ENCODE measurements around the gene ZNF772. TPM values are rescaled to one million over a fixed set of nuclear protein-coding genes. Genes with fewer than 3 reads are reported as not detected.
A peak's percentile ranks its signal among the peaks of the same experiment; 100 is the strongest.

Gene ZNF772
- total RNA-seq, 1 donor from 2014 or later: 22.8 TPM

- DNase-seq (ENCODE audit: low read depth): peak; percentile 98
Measured at GRCh38 chr19:57435062-57435978, 42.0 kb downstream of the ZNF772 start, which contains the start of gene ZNF749. Gene ZNF749, plus strand, starts transcription at chr19:57435325. Its CDS starts 254 bp downstream, at chr19:57435579.

- no peak for DNase-seq (ENCODE audit: low read depth)
Measured at GRCh38 chr19:57434386-57435061, 42.8 kb downstream of the ZNF772 start.

DNA sequence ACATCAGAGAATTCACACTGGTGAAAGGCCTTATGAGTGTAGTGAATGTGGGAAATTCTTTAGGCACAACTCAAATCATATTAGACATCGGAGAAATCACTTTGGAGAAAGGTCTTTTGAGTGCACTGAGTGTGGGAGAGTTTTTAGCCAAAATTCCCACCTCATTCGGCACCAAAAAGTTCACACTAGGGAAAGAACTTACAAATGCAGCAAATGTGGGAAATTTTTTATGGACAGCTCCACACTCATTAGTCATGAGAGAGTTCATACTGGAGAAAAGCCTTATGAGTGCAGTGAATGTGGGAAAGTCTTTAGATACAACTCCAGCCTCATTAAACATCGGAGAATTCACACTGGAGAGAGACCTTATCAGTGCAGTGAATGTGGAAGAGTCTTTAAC is 56.3 kb downstream of the ZNF772 start:
- DNase-seq (ENCODE audit: low read depth): no peak

DNA sequence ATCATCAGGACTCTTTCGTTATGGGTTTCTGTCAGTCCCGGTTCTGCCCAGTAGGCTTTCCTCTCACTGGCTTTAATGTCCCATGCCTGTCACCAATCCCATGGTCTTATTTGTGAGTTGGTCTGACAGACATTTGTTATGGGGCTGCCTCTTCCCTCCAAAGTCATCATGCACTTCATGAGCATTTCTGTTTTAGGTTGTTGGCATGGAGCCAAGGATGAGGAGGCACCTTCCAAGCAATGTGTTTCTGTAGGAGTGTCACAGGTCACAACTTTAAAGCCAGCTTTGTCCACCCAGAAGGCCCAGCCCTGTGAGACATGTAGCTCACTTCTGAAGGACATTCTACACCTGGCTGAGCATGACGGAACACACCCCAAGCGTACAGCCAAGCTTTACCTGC is 57.9 kb downstream of the ZNF772 start:
- DNase-seq (ENCODE audit: low read depth): no peak

Other genes with a start within 250 kb of the ZNF772 start
- gene AURKC, start 246.5 kb downstream of the ZNF772 start, total RNA-seq: not detected in 2 replicates
- 16.0 and 16.9 TPM in 2 replicates for gene ZNF805, start 236.9 kb downstream of the ZNF772 start, total RNA-seq
- gene ZNF460, start 197.1 kb downstream of the ZNF772 start, total RNA-seq: 59.7 and 69.2 TPM in 2 replicates
- gene ZNF543, start 157.1 kb downstream of the ZNF772 start, total RNA-seq: 8.6 and 12.5 TPM in 2 replicates
- 9.0 and 9.9 TPM in 2 replicates for gene ZNF304, start 126.3 kb downstream of the ZNF772 start, total RNA-seq
- gene TRAPPC2B, start 114.0 kb downstream of the ZNF772 start, total RNA-seq: 20.3 and 33.2 TPM in 2 replicates
- 3.0 and 4.1 TPM in 2 replicates for gene ZNF547, start 114.0 kb downstream of the ZNF772 start, total RNA-seq
- gene ZNF548, start 87.7 kb downstream of the ZNF772 start, total RNA-seq: 15.8 and 17.3 TPM in 2 replicates
- gene ZNF17, start 66.4 kb downstream of the ZNF772 start, total RNA-seq: 5.2 and 9.8 TPM in 2 replicates
- gene ZNF749, start 42.2 kb downstream of the ZNF772 start, total RNA-seq: 3.4 and 5.4 TPM in 2 replicates
- gene VN1R1, start 20.4 kb downstream of the ZNF772 start, total RNA-seq: 0.36 and 1.0 TPM in 2 replicates
- gene ZNF419, start 10.2 kb upstream of the ZNF772 start, total RNA-seq: 12.3 and 14.0 TPM in 2 replicates
- gene ZNF773, start 22.4 kb upstream of the ZNF772 start, total RNA-seq: 16.2 and 17.8 TPM in 2 replicates
- 4.8 and 5.8 TPM in 2 replicates for gene ZNF549, start 49.8 kb upstream of the ZNF772 start, total RNA-seq
- 9.9 and 10.7 TPM in 2 replicates for gene ZNF550, start 82.3 kb upstream of the ZNF772 start, total RNA-seq
- 5.0 and 7.0 TPM in 2 replicates for gene ZNF416, start 101.3 kb upstream of the ZNF772 start, total RNA-seq
- 1.8 and 3.9 TPM in 2 replicates for gene ZIK1, start 106.6 kb upstream of the ZNF772 start, total RNA-seq
- gene ZNF530, start 122.3 kb upstream of the ZNF772 start, total RNA-seq: 6.1 and 9.0 TPM in 2 replicates
- 27.0 and 28.0 TPM in 2 replicates for gene ZNF134, start 136.7 kb upstream of the ZNF772 start, total RNA-seq
- 14.7 and 17.2 TPM in 2 replicates for gene ZNF211, start 155.6 kb upstream of the ZNF772 start, total RNA-seq
- 0.16 and 0.67 TPM in 2 replicates for gene ZSCAN4, start 191.4 kb upstream of the ZNF772 start, total RNA-seq
- gene ZNF551, start 204.4 kb upstream of the ZNF772 start, total RNA-seq: 4.4 and 5.7 TPM in 2 replicates
- gene ZNF154, start 231.6 kb upstream of the ZNF772 start, total RNA-seq: 1.4 and 2.0 TPM in 2 replicates

Measured in myocyte (in vitro differentiated cells).